Measurements from ENCODE around the gene NUCB2. TPM values are rescaled to one million over a fixed set of nuclear protein-coding genes. Genes with fewer than 3 reads are reported as not detected.
"Not testable (repeated sequence)": the region's sequence is repeated elsewhere in the genome, so short reads cannot be mapped to it uniquely, and the experiment has no call there.

Gene NUCB2
- total RNA-seq, 2 experiments from 2014 or later = 39.4 to 43.5 TPM

DNA sequence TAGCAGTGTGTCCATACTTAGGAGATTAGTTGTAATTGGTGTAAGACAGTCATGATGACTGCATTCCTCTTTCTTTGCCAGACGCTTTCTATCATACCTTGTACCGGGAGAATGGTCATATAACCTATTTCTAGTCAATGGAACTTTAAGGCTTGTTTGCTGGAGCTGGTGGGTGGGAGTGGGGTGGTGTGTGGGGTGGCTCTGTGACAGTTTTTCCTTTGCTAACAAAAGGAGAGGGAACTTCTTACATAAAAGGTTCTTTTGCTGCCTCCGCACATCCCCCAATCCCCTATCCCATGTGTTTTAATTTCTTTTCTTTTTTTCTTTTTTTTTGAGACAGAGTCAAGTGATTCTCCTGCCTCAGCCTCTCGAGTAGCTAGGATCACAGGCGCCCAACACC, 9.8 kb upstream of the NUCB2 start:
- POLR2A ChIA-PET = no interaction called here

DNA sequence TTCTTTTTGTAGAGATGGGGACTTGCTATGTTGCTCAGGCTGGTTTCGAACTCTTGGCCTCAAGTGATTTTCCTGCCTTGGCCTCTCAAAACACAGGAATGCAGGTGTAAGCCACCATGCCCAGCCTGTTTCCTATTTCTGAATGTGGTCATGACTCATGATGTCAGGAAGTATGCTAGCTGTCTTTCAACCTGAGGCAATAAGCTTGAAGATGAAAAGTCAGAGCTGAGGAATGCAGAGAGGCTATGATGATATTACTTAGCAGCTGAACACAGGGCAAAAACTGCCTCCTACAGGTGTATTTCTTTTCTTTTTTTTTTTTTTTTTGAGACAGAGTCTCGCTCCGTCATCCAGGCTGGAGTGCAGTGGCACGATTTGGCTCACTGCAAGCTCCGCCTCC, 9.0 kb upstream of the NUCB2 start:
- ChIA-PET POLR2A (interaction anchor here (0.6 kb wide), 1 partner anchor 19 kb away, joined by 3 read pairs; no protein-coding TSS in a partner anchor), CTCF (interaction anchor here (0.7 to 1.6 kb wide), 3 partner anchors 12 to 83 kb away, joined by 3 to 6 read pairs (median 3); no protein-coding TSS in a partner anchor)

More for the DNA sequence above, 9.8 kb upstream of the NUCB2 start:
- CTCF ChIA-PET = interaction anchor here (0.6 to 1.6 kb wide), 3 partner anchors 9 to 93 kb away, joined by 3 to 6 read pairs (median 4); no protein-coding TSS in a partner anchor

DNA sequence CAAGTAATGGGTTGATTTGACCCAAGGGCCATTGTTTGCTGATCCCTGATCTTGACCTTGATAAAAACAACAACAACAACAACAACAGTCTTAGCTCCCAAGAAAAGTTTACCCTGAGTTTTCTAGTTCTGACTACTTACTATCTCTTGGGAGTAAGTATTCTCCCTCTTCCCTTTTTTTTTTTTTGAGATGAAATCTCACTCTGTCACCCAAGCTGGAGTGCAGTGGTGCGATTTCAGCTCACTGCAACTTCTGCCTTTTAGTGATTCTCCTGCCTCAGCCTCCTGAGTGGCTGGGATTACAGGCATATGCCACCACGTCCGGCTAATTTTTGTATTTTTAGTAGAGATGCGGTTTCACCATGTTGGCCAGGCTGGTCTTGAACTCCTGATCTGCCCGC, 8.0 kb upstream of the NUCB2 start:
- CTCF ChIA-PET = interaction anchor here (1.6 kb wide), 1 partner anchor 38 kb away, joined by 6 read pairs; no protein-coding TSS in a partner anchor
- POLR2A ChIA-PET = not testable (repeated sequence)

DNA sequence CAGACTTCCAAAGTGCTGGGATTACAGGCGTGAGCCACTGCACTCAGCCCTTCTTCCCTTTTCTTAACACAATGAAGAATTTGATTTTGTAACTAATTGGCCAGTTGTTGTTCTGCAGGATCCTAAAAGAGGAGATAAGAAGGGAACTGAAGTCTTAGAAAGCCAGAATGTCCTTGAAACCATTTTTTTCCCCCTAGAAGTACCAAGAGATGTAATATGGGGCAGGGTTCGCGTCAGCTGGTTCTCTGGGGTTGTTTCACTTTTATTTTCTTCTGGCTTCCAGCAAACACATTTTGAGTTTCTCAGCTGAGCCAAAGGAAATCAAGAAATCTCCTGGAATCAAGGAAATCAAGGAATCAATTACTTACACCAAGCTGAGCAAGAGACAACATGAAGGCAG, 7.6 kb upstream of the NUCB2 start:
- ChIA-PET POLR2A (no interaction called here), CTCF (no interaction called here)

DNA sequence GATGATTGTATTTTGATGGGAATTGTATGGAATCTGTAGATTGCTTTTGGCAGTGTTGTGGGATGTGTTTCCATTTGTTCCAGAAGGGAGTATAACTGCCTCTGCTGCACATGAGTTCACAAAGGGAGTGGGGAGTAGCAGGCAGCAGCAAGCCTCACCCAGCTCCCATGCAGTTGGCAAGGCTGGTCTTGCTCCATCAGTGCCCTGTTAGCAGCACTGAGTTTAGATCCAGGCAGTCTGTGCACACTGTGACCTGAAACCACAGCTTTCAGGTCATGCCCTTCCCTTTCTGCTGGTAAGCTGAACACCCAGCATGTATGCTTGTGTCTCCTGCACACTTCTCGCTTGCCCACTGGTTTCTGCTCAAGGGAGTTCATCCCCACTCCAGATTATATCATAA, 3.7 kb upstream of the NUCB2 start:
- ChIA-PET CTCF (interaction anchor here (1.2 kb wide), 1 partner anchor 81 kb away, joined by 8 read pairs; no protein-coding TSS in a partner anchor), POLR2A (no interaction called here)

DNA sequence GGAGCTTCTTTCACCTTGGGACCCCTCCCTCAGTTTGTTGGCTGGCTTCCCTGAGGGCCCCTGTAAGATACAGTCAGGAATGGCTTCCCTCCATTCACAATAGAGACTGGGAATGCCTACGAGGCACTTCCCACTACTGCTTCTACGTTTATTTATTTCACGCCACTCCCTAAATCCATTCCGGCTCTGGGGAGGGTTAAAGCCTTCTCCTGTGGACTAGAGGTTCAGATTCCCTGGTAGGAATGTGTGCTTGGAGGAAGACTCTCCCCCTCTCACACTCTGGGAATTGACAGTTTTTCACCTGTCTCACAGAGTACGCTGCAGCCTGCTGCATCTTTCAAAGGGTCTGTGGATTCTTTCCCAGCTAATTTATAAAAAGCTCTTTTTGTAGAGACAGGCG, 3.3 kb upstream of the NUCB2 start:
- POLR2A ChIA-PET = no interaction called here

DNA sequence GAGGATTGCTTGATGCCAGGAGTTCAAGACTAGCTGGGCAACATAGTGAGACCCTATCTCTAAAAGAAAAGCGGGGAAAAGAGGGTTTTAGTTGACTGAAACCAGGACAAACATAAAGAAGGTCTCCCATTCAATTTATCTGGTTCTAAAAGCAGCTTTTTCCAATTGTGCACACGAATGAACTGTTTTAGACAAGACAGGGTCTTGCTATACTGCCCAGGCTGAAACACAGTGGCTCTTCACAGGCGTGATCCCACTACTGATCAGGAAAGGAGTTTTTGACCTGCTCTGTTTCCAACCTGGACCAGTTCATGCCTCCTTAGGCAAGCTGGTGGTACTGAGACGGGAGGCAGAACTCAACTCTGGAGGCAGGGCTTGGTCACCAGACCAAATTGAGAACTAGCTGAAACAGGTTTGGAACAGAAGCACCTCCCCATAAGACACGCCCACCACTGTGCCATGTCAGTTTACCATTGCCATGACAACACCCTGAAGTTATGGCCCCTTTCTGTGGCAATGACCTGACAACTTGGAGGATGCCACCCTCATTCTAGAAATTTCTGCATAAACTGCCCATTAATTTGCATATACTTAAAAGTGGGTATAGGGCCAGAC, 2.8 kb upstream of the NUCB2 start:
- CTCF ChIA-PET = interaction anchor here (1.2 kb wide), 1 partner anchor 80 kb away, joined by 8 read pairs; no protein-coding TSS in a partner anchor
- POLR2A ChIA-PET = no interaction called here

More for the DNA sequence above, 3.3 kb upstream of the NUCB2 start:
- CTCF ChIA-PET = interaction anchor here (1.2 kb wide), 1 partner anchor 81 kb away, joined by 8 read pairs; no protein-coding TSS in a partner anchor

DNA sequence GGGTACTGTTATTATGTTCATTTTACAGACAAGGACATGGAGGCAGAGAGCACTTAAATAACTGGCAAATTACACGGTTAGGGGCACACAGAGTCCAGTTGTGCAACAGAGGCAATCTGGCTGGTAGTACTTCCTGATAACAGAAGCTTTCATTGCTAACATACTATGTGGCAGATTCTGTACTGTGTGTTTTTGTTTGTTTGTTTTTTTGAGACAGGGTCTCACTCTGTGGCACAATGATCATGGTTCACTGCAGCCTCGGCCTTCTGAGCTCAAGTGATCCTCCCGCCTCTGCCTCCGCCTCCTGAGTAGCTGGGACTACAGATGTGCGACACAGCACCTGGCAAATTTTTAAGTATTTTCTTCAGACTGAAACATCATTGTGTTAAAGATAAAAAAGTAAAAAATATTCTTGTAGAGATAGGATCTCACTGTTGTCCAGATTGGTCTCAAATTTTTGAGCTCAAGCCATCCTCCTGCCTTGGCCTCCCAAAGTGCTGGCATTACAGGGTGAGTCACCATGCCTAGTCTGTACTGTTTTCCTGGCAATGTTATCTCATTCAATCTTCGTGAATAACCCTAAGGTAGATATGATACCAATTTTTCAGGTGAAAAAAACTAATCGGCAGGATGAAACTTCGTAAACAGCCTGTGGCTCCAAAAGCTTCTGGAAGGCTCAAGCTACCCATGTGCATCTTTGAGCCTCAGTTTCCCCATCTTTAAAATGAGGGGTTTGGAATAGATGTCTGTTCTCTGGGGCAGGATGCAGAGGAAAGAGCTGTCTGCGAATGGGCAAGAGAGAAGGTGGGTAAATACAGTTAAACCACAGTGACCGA, 921 bp upstream of the NUCB2 start:
- POLR2A ChIA-PET = interaction anchor here (0.6 to 1.4 kb wide), 4 partner anchors 21 to 198 kb away, joined by 3 to 4 read pairs (median 4); partner anchors contain the start of gene RPS13
- CTCF ChIA-PET = interaction anchor here (1.1 to 1.8 kb wide), 2 partner anchors 9 to 13 kb away, joined by 3 to 5 read pairs; no protein-coding TSS in a partner anchor

DNA sequence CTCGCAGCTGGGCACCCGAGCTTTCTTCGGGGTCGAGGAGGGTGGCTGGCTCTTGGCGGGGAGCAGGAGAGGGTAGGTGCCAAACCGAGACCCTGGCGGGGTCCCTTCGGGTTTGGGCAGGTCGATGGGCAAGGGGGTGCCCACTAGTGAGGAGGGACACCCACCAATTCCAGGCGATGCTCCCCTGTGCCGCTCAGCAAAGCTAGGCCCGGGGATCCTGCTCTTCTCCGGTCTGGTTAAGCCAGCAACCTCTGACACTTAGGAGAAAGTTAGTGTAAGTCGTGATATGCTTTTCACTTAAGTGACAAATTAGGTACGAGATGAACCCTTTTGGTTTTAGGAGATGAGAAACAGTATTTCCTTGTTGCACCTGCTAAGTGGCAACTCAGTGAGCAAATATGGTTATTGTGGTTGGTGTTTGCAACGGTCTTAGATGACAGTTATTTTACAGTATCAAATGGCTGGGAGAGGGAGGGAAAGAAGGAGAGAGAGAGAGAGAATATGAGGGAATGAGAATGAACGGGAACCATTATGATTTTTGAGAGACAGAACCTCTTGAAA, 565 bp downstream of the NUCB2 start:
- ChIA-PET CTCF (interaction anchor here (1.2 kb wide), 1 partner anchor 9 kb away, joined by 4 read pairs; no protein-coding TSS in a partner anchor), POLR2A (interaction anchor here (0.6 to 1.4 kb wide), 3 partner anchors 20 to 76 kb away, joined by 3 to 4 read pairs (median 3); no protein-coding TSS in a partner anchor)

DNA sequence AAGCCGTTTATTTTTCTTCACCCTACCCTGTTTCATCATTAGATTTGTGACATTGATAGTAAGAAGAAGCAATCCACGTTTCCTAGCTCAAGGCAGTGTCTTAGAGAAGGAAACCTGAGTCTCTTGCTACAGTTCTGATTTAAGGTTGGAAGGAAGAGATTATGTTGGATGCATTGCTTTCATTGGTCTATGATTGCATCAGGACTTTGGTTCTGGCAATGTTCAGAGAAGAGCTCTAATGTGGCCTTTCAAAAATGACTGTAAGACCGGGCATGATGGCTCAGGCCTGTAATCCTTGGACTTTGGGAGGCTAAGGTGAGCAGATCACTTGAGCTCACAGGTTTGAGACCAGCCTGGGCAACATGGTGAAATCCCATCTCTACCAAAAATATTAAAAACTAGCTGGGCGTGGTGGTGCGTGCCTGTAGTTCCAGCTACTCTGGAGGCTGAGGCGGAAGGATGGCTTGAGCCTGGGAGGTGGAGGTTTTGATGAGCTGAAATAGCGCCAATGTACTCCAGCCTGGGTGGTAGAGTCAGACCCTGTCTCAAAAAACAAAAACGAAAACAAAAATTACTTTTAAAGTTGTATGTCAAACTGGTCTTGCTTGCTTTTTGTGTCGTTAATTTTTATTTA, 4.1 kb downstream of the NUCB2 start:
- ChIA-PET POLR2A (no interaction called here), CTCF (no interaction called here)

DNA sequence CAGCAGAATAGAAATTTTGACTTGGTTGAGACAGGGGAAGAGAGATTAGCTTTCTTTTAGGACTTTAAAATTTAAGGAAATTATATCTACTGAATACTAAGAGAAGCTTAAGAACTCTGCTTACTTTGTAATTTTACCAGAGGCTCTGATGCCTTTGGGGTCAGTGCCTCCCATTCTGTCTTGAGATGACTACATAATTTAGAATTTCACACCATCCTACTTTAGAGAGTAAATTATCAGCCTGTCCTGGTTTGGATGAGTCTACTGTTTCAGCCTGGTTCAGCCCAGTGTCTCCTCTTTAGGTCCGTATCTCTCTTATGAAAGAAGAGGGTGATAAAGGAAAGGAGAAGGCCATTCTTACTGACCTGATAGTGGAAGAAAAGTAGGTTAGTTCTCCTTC, 9.8 kb downstream of the NUCB2 start:
- ChIA-PET POLR2A (no interaction called here), CTCF (interaction anchor here (0.9 to 1.3 kb wide), 2 partner anchors 9 to 56 kb away, joined by 3 to 4 read pairs; partner anchors contain the start of gene NUCB2)

DNA sequence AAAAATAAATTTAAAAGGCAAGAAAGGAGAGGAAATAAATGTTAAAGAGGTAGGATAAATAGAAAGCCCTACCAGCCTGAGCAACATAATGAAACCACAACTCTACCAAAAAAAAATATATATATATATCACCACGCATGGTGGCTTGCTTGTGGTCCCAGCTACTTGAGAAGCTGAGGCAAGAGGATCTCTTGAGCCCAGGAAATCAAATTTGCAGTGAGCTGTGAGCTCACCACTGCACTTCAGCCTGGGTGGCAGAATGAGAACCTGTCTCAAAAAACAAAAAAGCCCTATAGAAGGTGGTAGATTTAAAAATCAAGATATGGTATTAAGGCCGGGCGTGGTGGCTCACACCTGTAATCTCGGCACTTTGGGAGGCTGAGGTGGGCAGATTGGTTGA, 10.5 kb downstream of the NUCB2 start:
- CTCF ChIA-PET = no interaction called here
- POLR2A ChIA-PET = interaction anchor here (0.6 kb wide), 1 partner anchor 20 kb away, joined by 3 read pairs; no protein-coding TSS in a partner anchor

DNA sequence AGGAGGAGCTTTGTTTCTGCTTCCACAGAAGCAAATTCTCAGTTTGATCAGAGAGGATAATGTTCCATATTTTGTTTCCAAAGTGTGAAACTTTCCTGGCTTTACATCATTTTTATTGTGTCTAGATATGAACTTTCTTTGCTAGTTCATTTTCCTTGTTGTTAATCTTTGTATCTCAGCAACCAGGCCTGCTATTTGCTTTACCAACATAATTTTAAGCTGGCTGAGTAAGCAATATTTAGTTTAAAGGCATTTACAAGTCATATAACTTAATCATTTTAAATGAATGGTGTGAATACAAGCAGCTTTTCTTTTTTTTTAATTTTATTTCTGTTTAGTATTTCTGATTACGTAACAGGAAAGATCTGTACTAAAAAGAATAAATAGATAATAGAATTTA, 15.2 kb downstream of the NUCB2 start:
- ChIA-PET CTCF (interaction anchor here (0.8 kb wide), 1 partner anchor 92 kb away, joined by 3 read pairs; no protein-coding TSS in a partner anchor), POLR2A (interaction anchor here (0.6 kb wide), 1 partner anchor 366 kb away, joined by 4 read pairs; no protein-coding TSS in a partner anchor)

DNA sequence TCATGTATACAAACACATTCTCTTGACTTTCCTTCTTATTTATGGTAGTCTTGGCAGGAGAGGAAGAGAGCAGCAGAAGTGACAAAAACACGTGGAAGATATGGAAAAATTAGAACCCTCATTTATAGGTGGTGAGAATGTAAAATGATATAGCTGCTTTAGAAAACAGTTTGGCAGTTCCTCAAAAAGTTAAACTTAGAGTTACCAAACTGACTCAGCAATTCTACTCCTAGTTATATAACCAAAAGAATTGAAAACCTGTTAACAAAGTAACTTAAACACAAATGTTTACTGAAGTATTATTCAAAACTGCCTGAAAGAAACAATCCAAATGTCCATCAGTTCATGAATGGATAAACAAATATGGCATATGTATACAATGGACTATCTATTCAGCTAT, 16.8 kb downstream of the NUCB2 start:
- POLR2A ChIA-PET = no interaction called here
- CTCF ChIA-PET = interaction anchor here (0.7 kb wide), 1 partner anchor 473 kb away, joined by 4 read pairs; no protein-coding TSS in a partner anchor

DNA sequence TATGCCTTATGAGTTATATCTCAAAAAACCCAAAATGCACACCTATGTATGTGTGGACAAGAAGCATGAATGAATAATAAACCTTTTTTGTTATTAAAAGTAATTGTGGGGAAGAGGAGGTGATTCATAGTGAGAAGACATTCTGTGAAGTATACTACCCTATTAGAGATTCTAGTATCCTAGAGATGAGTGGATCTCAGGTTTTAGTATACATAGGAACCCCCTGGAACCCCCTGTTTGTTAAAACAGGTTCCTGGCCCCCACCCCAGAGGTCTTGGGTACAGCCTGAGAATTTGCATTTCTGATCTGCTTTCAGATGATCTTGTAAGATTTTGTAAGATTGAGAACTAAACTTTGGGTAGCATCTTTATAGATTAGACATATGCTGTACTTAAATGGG, 17.5 kb downstream of the NUCB2 start:
- CTCF ChIA-PET = interaction anchor here (0.6 kb wide), 1 partner anchor 58 kb away, joined by 4 read pairs; no protein-coding TSS in a partner anchor
- POLR2A ChIA-PET = no interaction called here

DNA sequence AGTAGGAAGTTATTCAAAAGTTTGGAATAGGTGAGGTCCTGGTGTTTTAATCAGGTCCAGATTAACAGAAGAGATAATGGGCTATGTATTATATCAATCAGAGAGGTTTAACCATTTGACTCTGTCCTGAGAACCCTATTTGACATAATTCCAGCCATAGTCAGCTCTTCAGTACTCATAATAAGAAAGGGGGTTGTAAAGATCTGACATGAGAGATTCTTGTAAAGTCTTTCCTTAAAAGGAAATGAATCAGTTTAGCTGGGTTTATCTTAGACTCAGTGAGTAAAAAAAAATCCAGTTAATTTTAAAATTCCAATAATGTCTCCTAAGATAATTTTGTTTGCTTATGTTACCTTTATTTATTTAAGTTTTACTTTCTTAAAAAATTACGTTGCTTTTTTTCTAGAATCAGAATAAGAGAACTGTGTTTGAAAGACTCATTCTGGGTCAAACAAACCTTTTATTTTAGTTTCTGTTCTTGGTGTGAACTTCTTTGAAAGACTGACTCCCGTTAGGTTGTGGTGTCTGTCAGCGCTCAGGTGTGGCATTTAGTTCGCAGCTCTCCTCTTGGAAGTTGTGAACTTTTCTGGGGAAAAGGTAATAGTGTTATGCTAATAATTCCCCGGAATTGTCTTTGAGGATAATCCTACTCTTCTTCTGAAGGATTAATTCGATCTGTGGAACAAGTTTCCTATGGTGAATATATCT, 20.5 kb downstream of the NUCB2 start:
- CTCF ChIA-PET = interaction anchor here (1.2 to 2.2 kb wide), 2 partner anchors 12 to 53 kb away, joined by 3 to 5 read pairs; no protein-coding TSS in a partner anchor

DNA sequence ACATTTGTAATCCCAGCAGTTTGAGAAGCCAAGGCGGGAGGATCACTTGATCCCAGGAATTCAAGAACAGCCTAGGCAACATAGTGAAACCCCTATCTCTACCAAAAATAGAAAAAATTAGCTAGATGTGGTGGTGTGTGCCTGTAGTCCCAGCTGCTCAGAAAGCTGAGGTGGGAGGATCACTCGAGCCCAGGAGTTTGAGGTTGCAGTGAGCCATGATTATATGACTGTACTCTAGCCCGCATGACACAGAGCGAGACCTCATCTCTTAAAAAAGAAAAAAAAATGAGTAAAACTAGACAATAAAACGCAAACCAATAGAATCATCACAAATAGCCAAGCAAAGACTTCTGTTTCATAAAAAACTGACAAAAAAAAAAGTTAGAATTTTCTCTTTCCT, 21.8 kb downstream of the NUCB2 start:
- CTCF ChIA-PET = interaction anchor here (0.8 to 1.6 kb wide), 2 partner anchors 68 to 189 kb away, joined by 3 to 6 read pairs; no protein-coding TSS in a partner anchor
- POLR2A ChIA-PET = no interaction called here

More for the DNA sequence above, 20.5 kb downstream of the NUCB2 start:
- POLR2A ChIA-PET = interaction anchor here (0.7 to 1.1 kb wide), 2 partner anchors 20 to 52 kb away, joined by 3 to 4 read pairs; partner anchors contain the start of gene NUCB2

DNA sequence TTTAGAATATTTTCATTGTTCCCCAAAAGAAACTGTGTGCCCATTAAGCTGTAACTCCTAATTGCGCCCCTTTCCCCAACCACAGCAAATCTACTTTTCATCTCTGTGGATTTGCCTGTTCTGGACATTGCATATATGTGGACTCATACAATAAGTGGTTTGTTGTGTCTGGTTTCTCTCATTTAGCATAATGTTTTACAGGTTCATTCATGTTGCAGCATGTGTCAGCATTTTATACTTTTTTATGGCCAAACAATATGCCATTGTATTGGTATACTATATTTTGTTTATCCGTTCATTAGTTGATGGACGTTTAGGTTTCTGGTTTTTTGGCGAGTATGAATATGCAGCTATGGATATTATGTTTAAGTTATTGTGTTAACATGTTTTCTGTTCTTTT, 23.8 kb downstream of the NUCB2 start:
- ChIA-PET POLR2A (no interaction called here), CTCF (no interaction called here)
